ENCODE measurements around the gene IL20RA. TPM values are rescaled to one million over a fixed set of nuclear protein-coding genes. Genes with fewer than 3 reads are reported as not detected.
A peak's percentile ranks its signal among the peaks of the same experiment; 100 is the strongest.
"Not testable (repeated sequence)": the region's sequence is repeated elsewhere in the genome, so short reads cannot be mapped to it uniquely, and the experiment has no call there.

Gene IL20RA
- total RNA-seq, 1 donor from 2014 or later, result 10.1 TPM

DNA sequence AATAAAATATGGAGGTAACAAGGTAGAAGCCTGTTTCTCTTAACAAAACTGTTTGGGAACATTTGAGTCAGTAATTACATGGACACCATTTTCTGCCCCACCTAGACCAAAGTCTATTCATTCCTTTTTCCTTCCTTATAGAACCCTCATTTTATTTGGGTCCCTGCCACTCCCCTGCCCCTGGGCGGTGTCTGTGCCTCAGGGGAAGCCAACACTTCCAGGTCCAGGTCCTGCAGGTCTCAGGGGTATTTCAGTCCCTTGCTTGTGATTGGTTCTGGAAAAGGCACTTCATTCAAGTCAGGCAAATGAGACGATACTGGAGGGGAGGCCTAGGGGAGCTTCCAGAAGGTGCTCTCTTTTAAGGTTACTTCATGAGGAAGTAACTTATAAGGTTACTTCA, 80.4 kb downstream of the IL20RA start:
- Histone ChIP-seq H3K4me1 (peaks cover 36% of the 10 kb centered on the region), H3K4me3 (no peak overlapping the region), H3K9me3 (replicated peaks) (no peaks in the 10 kb centered on the region), H3K36me3 (no peaks in the 10 kb centered on the region), H3K27ac (replicated peaks) (peak overlapping the region; percentile 87), H3K27me3 (ENCODE audit: low read depth) (peaks cover 13% of the 10 kb centered on the region)
- TF ChIP-seq CTCF (IDR thresholded peaks at IDR 0.05; ENCODE audit: borderline replicate concordance), result no peak
- no peak for DNase-seq
- intact Hi-C loops (cut with micrococcal nuclease), result no loop called here

- Histone ChIP-seq H3K9me3 (replicated peaks) (no peaks in the 10 kb centered on the region), H3K27me3 (ENCODE audit: low read depth) (peaks cover 7% of the 10 kb centered on the region), H3K4me3 (no peak overlapping the region), H3K4me1 (peaks cover 33% of the 10 kb centered on the region), H3K27ac (replicated peaks) (peak overlapping the region; percentile 87), H3K36me3 (no peaks in the 10 kb centered on the region)
- no peak for TF ChIP-seq CTCF (IDR thresholded peaks at IDR 0.05; ENCODE audit: borderline replicate concordance)
- DNase-seq, result no peak
- intact Hi-C loops (cut with micrococcal nuclease), result no loop called here
Measured at GRCh38 chr6:136963259-136963658, 81.5 kb downstream of the IL20RA start.

DNA sequence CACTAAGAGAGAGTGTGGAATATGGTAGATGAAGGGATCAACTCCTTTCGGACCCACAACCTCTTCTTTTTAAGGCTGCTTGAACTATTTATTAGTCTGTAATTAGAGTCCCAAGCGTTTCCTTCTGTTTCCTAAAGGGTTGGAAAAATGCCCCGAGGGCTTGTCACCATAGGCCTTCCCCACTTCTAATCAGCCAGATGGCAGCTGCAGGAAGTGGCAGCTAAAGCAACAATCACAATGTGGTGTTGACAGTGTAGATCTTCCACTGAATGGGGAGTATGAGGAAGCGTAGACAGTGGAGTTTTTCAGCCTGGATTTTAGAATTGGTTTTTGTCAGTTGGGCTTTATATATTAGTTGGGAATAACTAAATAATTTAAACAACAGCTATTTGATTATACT, 82.1 kb downstream of the IL20RA start:
- DNase-seq, result peak; percentile 28
- intact Hi-C loops (cut with micrococcal nuclease), result no loop called here

GRCh38 chr6:136961848-136962247, 82.9 kb downstream of the IL20RA start:
- Histone ChIP-seq H3K4me3 (no peak overlapping the region), H3K27me3 (ENCODE audit: low read depth) (peaks cover 6% of the 10 kb centered on the region), H3K4me1 (peaks cover 37% of the 10 kb centered on the region), H3K36me3 (no peaks in the 10 kb centered on the region), H3K9me3 (replicated peaks) (no peaks in the 10 kb centered on the region), H3K27ac (replicated peaks) (peak overlapping the region; percentile 87)
- no peak for TF ChIP-seq CTCF (IDR thresholded peaks at IDR 0.05; ENCODE audit: borderline replicate concordance)
- intact Hi-C loops (cut with micrococcal nuclease), result no loop called here
- DNase-seq, result no peak

More for the DNA sequence above, 82.1 kb downstream of the IL20RA start:
- H3K27me3 ChIP-seq (ENCODE audit: low read depth), result peaks cover 6% of the 10 kb centered on the region
- TF ChIP-seq CTCF (IDR thresholded peaks at IDR 0.05; ENCODE audit: borderline replicate concordance), result no peak
- peaks cover 32% of the 10 kb centered on the region for H3K4me1 ChIP-seq
- H3K9me3 ChIP-seq (replicated peaks), result no peaks in the 10 kb centered on the region
- H3K27ac ChIP-seq (replicated peaks), result peak overlapping the region; percentile 87
- no peak overlapping the region for H3K4me3 ChIP-seq
- no peaks in the 10 kb centered on the region for H3K36me3 ChIP-seq

DNA sequence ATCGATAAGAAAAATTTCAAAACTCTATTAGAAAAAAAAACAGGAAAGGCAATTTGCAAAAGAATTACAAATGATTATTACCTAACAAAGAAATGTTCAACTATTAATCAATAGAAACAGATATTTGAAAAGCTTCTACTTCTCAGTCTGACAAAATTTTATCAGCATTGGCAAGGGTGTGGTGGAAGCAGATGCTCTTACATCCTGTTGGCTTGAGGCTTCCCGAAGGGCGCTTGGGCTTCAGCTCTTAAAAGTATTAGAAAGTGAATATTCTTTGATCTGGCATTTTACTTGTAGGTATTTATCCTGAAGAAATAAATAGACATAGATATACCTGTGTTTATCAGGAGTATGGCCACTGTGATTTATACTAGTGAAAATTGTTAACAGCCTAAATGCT, 84.0 kb downstream of the IL20RA start:
- intact Hi-C loops (cut with micrococcal nuclease), result no loop called here
- no peak for DNase-seq
- Histone ChIP-seq H3K9me3 (replicated peaks) (no peaks in the 10 kb centered on the region), H3K4me1 (peaks cover 40% of the 10 kb centered on the region), H3K27me3 (ENCODE audit: low read depth) (no peaks in the 10 kb centered on the region), H3K4me3 (no peak overlapping the region), H3K36me3 (no peaks in the 10 kb centered on the region), H3K27ac (replicated peaks) (no peak overlapping the region)
- no peak for TF ChIP-seq CTCF (IDR thresholded peaks at IDR 0.05; ENCODE audit: borderline replicate concordance)

DNA sequence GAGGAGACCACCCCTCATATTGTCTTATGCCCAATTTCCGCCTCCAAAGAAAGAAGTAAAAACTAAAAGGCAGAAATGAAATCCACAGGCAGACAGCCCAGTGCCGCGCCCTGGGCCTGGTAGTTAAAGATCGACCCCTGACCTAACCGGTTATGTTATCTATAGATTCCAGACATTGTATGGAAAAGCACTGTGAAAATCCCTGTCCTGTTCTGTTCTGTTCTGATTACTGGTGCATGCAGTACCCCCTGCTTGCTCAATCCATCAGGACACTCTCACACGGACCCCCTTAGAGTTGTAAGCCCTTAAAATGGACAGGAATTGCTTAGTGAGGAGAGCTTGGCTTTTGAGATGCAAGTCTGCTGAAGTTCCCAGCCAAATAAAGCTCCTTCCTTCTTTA, 84.8 kb downstream of the IL20RA start:
- H3K27me3 ChIP-seq (ENCODE audit: low read depth); H3K9me3 ChIP-seq (replicated peaks); H3K27ac ChIP-seq (replicated peaks); DNase-seq; intact Hi-C loops (cut with micrococcal nuclease); H3K4me3 ChIP-seq; H3K36me3 ChIP-seq: not testable (repeated sequence)
- H3K4me1 ChIP-seq, result peaks cover 40% of the 10 kb centered on the region
